Measurements from ENCODE around the gene GAGE10. TPM values are rescaled to one million over a fixed set of nuclear protein-coding genes. Genes with fewer than 3 reads are reported as not detected.
"Not testable (repeated sequence)": the region's sequence is repeated elsewhere in the genome, so short reads cannot be mapped to it uniquely, and the experiment has no call there.

Gene GAGE10
- polyA plus RNA-seq, 5 donors: 0.22 to 0.40 TPM; not detected in 3

GRCh38 chrX:49276207-49276606 lies 27.2 kb upstream of the GAGE10 start:
- no peak for DNase-seq

GRCh38 chrX:49276671-49277534 lies 26.5 kb upstream of the GAGE10 start:
- DNase-seq: no peak

- no peak for DNase-seq
Measured at GRCh38 chrX:49277535-49277830, 26.0 kb upstream of the GAGE10 start.

- no peak for DNase-seq
Measured at GRCh38 chrX:49278081-49278480, 25.4 kb upstream of the GAGE10 start.

- peak in 1 of 2 donors; percentile 23 for DNase-seq
Measured at GRCh38 chrX:49282647-49283011, 20.8 kb upstream of the GAGE10 start.

GRCh38 chrX:49284212-49284611 lies 19.2 kb upstream of the GAGE10 start:
- DNase-seq: no peak

- DNase-seq: no peak
Measured at GRCh38 chrX:49286136-49286535, 17.3 kb upstream of the GAGE10 start.

- no peak for DNase-seq
Measured at GRCh38 chrX:49286581-49286980, 16.9 kb upstream of the GAGE10 start.

- DNase-seq: no peak
Measured at GRCh38 chrX:49287665-49288064, 15.8 kb upstream of the GAGE10 start.

GRCh38 chrX:49290215-49290614 lies 13.2 kb upstream of the GAGE10 start:
- no peak for DNase-seq

GRCh38 chrX:49291615-49292337 lies 11.7 kb upstream of the GAGE10 start:
- DNase-seq: peak in 1 of 2 donors; percentile 41

- DNase-seq: no peak
Measured at GRCh38 chrX:49292400-49293362, 10.8 kb upstream of the GAGE10 start.

- DNase-seq: not testable (repeated sequence)
Measured at GRCh38 chrX:49299293-49299692, 4.2 kb upstream of the GAGE10 start.

- DNase-seq: no peak
Measured at GRCh38 chrX:49300703-49301102, 2.7 kb upstream of the GAGE10 start.

- DNase-seq: not testable (repeated sequence)
Measured at GRCh38 chrX:49307775-49308174, 4.3 kb downstream of the GAGE10 start.

GRCh38 chrX:49308604-49309269 lies 5.3 kb downstream of the GAGE10 start:
- peak in 1 of 2 donors; percentile 15 for DNase-seq

- DNase-seq: peak; percentile 26 to 38
Measured at GRCh38 chrX:49309401-49309981, 6.0 kb downstream of the GAGE10 start.

GRCh38 chrX:49310371-49310770 lies 6.9 kb downstream of the GAGE10 start:
- DNase-seq: no peak

GRCh38 chrX:49312176-49312575 lies 8.7 kb downstream of the GAGE10 start:
- DNase-seq: no peak

- no peak for DNase-seq
Measured at GRCh38 chrX:49316085-49316484, 12.6 kb downstream of the GAGE10 start.

GRCh38 chrX:49321737-49322136 lies 18.3 kb downstream of the GAGE10 start, which contains the start of gene GAGE12J:
Gene GAGE12J (plus strand): TSS chrX:49322037. CDS start chrX:49323194, 1,157 bp downstream.
- DNase-seq: not testable (repeated sequence)

Measured in right lung (tissue), 5 donors.